ENCODE measurements around the gene LRP2.
"Not testable (repeated sequence)": the region's sequence is repeated elsewhere in the genome, so short reads cannot be mapped to it uniquely, and the experiment has no call there.

LRP2 gene

GRCh38 chr2:169362118-169362893 lies at the start of gene LRP2:
LRP2 (minus strand) TSS chr2:169362534; CDS start chr2:169362399, 135 bp downstream.
- peak in 1 of 2 donors; percentile 12 for DNase-seq (ENCODE audit: low read depth in 2 of 2)

DNA sequence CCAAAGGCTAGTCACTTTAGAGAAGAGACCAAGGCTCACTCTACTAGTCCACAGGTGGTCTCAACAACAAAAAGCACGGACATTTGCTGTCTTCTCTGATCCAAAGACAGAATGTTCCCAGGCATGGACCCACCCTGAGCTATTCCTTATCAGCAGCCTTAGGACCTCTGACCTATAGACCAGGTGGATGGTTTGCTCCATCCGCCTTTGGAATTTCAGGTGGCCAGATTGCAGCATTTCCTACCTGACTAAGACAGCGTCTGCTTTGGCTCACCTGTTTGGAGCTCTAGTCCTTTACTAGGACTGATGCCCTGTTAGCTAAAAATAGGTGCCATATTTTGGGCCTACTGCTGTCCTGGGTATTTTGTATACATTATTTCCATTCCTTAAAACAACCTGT lies 44.6 kb upstream of the LRP2 start:
- no peak for DNase-seq (ENCODE audit: low read depth in 2 of 2)

DNA sequence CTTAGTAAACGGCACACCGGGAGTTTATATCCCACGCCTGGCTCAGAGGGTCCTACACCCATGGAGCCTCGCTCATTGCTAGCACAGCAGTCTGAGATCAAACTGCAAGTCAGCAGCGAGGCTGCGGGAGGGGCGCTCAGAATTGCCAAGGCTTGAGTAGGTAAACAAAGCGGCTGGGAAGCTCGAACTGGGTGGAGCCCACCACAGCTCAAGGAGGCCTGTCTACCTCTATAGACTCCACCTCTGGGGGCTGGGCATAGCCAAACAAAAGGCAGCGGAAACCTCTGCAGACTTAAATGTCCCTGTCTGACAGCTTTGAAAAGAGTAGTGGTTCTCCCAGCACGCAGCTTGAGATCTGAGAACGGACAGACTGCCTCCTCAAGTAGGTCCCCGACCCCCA lies 37.2 kb upstream of the LRP2 start:
- not testable (repeated sequence) for DNase-seq (ENCODE audit: low read depth in 2 of 2)

DNA sequence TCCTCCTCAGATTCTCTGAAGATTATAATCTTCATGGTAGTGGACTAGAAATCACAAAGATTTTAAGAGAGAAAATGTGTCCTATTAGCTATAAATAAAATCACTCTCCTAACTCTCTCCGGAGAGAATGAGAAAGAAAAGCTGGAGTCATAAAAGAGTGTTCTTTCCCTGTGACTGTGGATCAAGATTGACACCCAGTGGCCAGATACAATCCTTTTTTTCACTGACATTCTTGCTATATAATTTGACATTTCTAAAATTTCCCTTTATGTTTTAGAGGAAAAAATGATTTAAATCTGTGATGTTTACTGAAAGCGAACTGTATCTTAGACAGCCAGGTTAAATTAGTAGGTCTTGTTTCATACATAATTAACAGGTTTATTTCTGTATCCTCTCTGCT lies 35.4 kb upstream of the LRP2 start:
- no peak for DNase-seq (ENCODE audit: low read depth in 2 of 2)

GRCh38 chr2:169395821-169396374 lies 33.6 kb upstream of the LRP2 start:
- no peak for DNase-seq (ENCODE audit: low read depth in 2 of 2)

DNA sequence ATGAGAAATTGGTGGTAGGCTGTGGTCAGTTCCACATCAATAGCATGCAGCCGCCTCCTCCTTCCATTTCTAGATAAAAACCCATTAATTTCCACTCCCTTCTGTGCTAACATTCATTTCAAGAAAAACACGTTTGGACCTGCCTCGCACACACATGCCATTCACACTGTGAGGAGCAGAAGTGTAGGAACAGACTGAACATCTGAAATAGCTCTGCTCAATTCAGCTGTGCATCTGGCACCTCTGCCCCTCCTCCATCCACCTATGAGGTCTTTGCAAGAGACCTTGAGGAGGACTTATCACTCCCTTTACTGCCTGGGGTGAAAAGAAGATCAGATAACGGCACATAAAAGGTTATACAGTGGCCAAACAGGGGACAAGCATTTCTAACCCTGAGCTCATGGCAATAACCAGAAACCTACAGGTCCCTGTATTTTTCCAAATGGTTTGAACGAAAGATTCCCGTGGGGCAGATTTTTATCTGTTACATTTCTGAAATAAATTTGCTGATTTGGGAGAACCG lies 30.8 kb upstream of the LRP2 start:
- no peak for DNase-seq (ENCODE audit: low read depth in 2 of 2)

DNA sequence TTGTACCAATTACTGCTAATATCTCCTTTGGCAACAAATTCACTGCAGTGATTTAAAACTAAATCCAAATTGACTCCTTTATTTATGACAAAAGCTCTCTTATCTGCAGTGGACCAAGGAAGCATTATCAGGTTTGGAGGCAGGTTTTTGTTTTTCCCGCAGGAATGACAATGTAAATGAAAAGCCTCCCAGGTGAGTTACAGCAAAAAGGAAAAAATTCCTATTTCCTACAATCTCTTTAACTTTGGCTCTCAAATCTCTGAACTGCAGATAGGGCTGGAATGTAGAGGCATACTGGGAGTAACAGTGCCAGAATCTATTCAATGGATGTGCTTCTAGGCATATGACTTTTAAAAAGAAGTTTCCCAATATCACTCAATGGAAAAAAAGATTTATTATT lies 28.9 kb upstream of the LRP2 start:
- no peak for DNase-seq (ENCODE audit: low read depth in 2 of 2)

GRCh38 chr2:169388161-169388560 lies 25.8 kb upstream of the LRP2 start:
- DNase-seq (ENCODE audit: low read depth in 2 of 2), result no peak

GRCh38 chr2:169386722-169387121 lies 24.4 kb upstream of the LRP2 start:
- no peak for DNase-seq (ENCODE audit: low read depth in 2 of 2)

DNA sequence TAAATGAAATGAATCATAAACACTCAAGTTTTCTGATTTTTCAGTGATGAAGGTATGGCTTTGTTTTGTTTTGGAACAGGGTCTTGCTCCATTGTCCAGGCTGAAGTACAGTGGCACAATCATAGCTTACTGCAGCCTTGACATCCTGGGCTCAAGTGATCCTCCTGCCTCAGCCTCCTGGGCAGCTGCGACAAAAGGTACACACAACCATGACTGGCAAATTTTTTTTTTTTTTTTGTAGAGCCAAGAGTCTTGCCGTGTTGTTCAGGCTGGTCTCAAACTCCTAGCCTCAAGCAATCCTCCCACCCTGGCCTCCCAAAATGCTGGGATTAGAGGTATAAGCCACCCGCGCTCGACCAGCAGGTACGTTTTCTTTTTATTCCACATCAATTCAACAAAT lies 22.5 kb upstream of the LRP2 start:
- DNase-seq (ENCODE audit: low read depth in 2 of 2), result no peak

- DNase-seq (ENCODE audit: low read depth in 2 of 2), result no peak
These were observed 10.2 kb upstream of the LRP2 start for GRCh38 chr2:169372561-169372960.

DNA sequence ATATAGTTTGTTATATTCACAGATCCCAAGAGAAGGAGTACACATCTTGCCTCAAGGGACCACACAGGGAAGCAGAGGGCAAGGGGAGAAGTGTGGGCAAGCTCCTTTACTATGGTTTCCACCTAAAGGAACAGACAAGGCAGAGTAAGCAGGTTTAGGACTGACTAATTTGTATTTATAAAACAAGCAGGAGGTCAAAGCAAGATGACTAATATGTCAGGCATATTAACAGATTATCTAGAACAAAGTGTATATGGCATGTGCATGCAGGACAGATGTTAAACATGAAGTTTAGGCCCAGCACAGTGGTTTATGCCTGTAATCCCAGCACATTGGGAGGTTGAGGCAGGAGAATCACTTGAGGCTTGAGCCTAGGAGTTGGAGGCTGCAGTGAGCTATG lies 3.7 kb upstream of the LRP2 start:
- DNase-seq (ENCODE audit: low read depth in 2 of 2), result no peak

DNA sequence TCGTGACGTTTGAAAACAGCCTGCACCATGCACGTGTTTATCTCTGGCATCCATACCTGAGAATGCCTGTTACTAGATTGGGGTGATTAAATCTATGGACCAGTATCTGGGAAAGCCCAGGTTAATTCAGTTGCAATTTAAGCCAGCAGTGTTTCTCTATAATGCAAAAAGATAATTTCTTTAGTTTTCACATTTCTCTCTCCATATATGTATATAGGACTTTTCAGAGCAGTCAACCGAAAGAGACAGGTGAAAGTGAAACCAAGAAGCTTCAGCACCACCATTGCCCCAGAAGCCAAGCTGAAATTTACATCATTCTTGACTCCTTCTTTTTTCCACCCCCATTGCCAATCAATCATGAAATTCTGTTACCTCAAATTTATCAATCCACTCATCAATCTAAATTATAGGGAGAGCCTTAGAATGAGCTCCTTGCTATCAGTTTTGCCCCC lies 2.7 kb upstream of the LRP2 start:
- DNase-seq (ENCODE audit: low read depth in 2 of 2), result no peak

GRCh38 chr2:169363560-169364150 lies 1.3 kb upstream of the LRP2 start:
- DNase-seq (ENCODE audit: low read depth in 2 of 2), result peak; percentile 18 to 34

DNA sequence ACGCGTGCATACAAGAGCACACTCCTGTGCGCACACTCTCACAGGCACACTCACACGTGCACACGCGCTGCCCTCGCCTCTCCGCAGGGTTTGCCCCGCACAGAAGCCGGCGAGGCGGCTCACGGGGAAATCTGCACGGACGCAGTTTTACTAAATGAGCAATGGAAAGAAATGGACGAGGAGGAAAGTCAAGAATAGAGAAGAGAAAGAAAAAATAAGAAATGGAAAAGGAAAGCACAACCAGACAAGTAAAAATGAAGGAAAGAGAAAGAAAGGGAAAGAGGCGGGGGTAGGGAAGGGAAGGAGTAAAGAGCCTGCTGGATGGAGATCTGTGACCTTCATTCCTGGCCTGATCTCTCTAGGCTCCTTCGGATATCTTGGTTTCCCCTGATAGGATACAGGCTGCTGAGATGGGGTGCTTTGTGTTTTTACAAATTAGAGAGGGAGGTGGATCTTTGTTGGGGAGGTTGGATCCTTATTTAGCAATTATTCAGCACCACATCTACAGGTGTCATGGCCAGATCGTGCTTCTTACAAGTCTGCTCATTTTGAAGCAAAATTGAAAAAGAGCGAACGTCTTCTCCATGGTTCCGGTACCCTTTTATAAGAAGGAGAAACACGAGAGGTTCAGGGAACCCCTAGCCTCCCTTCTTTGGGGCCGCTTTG lies 693 bp upstream of the LRP2 start:
- no peak for DNase-seq (ENCODE audit: low read depth in 2 of 2)

- no peak for DNase-seq (ENCODE audit: low read depth in 2 of 2)
These were observed 622 bp downstream of the LRP2 start for GRCh38 chr2:169361706-169362117.

GRCh38 chr2:169360984-169361705 lies 1.2 kb downstream of the LRP2 start:
- no peak for DNase-seq (ENCODE audit: low read depth in 2 of 2)

DNA sequence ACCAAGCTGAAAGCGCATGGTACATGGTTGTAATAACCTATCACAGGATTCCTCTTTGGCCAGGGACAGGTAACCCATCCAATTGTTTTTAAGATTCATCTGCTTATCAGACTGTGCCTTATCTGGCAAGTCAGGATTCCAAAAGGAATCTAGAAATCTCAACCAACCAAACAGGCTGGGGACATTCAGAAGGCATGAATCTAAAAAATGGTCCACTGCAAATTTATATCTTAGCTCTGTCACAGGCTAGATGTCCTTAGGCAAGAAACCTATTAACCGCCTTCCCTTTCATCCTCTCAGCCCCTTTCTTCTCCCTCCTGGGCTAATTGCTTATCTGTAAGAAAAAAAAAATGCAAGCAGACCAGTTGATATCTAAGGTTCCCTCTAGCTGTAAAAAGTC lies 4.3 kb downstream of the LRP2 start:
- no peak for DNase-seq (ENCODE audit: low read depth in 2 of 2)

GRCh38 chr2:169354244-169354643 lies 8.1 kb downstream of the LRP2 start:
- no peak for DNase-seq (ENCODE audit: low read depth in 2 of 2)

GRCh38 chr2:169351725-169352124 lies 10.6 kb downstream of the LRP2 start:
- DNase-seq (ENCODE audit: low read depth in 2 of 2), result no peak

DNA sequence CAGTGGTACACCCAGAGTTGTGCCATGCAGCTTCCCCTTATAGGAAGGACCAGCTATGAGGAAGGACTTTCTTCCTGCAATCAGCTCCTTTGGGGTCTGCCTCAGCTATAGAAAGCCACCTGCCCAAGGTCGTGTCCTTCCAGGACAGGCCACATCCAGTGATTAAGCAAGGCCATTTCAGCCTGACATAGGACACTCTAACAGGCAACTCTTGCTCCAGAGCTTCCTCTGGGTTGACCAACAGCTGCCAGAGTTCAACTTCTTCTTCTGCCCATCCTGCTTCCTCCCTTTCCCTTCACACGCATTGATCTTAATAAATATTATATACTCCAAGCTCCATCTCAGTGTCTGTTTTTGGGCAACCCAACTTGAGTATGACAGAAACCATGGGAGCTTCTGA lies 12.8 kb downstream of the LRP2 start:
- DNase-seq (ENCODE audit: low read depth in 2 of 2), result no peak
